DOHH2 (cell line): ENCODE results near the gene POLR3F.

Source experiments
- CTCF ChIP-seq: fragments of 200-600 bp; sonication (generic); IDR thresholded peaks from one replicate; pipeline ENCODE4 v1.5.1; 2014; ENCODE audit warnings: antibody characterized with exemption, mild to moderate bottlenecking, low read depth, low read length; ENCODE audit not compliant: poor library complexity, severe bottlenecking
- EZH2phosphoT487 ChIP-seq: fragments of 200-600 bp; sonication (generic); IDR thresholded peaks from 2 replicates; pipeline ENCODE4 v1.6.1; 2017; ENCODE audit warnings: borderline replicate concordance, mild to moderate bottlenecking, antibody characterized with exemption, low read length, moderate library complexity, mixed read lengths

DNA sequence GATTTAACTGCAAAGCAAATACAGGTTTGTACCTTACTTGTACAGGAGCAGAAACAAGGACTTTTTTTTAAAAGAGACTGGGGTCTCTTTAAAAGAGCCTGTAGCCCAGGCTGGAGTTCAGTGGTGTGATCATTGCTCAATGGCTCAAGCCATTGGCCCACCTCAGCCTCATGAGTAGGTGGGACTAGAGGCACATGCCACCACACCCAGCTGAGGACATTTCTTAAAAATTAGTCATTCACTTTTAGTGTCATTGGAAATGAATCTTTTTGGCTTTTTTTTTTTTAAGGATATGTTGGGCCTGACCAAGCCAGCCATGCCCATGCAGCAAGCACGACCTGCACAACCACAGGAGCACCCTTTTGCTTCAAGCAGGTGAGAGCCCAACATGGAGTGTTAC, 57.5 kb downstream of the POLR3F start:
- no peak for TF ChIP-seq CTCF
- no peak for TF ChIP-seq EZH2phosphoT487
